ENCODE measurements around the gene FECH.
"Not testable (repeated sequence)": the region's sequence is repeated elsewhere in the genome, so short reads cannot be mapped to it uniquely, and the experiment has no call there.

FECH gene

GRCh38 chr18:57527556-57528229 is 58.8 kb downstream of the FECH start:
- no peak for DNase-seq

GRCh38 chr18:57523171-57523956 is 63.1 kb downstream of the FECH start:
- DNase-seq = no peak

GRCh38 chr18:57522348-57522747 is 64.2 kb downstream of the FECH start:
- not testable (repeated sequence) for DNase-seq

DNA sequence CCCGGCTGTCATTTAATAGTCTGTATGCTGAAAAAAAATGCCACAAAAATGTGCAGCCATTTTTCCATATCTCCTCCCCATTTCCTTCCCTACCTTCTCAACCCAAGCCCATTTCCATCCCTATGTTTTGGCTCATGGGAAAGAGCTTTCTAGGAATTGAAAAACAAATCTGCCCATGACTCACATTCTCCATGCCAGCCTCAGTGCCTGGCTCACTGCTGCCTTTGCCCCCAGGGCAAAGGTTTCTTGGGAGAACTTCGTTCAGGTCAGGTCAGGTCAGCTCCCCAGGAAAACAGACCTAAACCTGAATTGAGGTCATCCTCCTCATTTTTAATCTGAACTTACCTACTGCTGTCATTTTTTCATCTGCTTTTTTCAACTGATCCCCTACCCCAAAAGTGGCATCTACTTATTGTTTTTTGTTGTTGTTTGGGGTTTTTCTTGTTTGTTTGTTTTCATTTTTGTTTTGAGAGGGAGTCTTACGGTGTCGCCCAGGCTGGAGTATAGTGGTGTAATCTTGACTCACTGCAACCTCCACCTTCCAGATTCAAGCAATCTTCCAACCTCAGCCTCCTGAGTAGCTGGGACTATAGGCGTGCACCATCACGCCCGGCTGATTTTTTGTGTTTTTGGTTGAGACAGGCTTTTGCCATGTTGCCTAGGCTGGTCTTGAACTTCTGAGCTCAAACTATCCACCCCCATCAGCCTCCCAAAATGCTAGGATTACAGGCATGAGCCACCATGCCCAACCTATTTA is 66.7 kb downstream of the FECH start:
- no peak for DNase-seq

- DNase-seq = no peak
Measured at GRCh38 chr18:57518533-57518932, 68.0 kb downstream of the FECH start.

DNA sequence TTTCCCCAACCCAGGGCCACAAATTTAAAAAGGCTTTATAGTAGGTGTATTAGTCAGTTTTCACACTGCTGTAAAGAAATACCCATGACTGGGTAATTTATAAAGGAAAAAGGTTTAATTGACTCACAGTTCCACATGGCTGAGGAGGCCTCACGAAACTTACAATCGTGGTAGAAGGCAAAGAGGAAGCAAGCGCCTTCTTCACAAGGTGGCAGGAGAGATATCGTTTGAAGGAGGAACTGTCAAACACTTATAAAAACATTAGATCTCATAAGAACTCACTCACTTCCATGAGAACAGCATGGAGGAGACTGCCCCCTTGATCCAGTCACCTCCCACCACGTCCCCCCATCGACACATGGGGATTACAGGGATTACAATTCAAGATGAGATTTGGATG is 70.4 kb downstream of the FECH start:
- no peak for DNase-seq

DNA sequence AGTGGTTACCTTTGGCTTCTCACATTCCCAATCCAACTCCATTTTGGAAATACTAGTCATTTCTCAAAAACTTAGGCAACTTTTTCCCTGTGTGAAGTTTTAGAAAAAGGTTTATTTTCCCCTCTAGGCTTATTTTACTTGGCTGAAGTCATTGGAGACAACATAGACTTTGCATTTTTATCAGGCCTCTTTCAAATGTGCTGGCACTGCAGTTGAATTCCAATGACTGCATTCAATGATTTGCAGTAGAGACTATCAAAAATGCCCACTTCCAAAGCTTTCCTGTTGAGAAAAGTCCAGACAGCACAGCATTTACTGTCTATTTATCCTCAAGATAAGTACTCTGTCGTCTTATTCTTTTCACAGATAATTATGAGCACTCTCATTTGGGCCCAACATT is 81.3 kb downstream of the FECH start:
- DNase-seq = no peak

DNA sequence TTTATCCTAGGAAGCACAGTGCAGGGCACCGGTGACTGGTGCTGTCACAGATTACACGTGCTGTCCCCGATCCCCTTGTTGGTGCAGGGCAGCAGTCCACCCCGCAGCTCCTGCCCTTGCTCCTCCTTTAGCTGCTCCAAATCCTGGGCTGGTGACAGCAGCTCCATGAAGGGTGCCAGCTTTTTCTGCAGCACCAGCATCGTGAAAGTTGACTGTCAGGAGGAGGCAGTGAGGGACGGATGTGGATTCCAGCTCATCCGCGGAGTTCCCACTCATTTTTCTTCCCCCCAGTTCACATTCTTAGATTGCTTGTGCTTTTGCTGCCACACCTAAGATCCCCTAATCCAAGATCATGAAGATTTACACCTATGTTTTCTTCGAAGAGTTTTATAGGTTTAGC is 83.9 kb downstream of the FECH start:
- no peak for DNase-seq

GRCh38 chr18:57498682-57499256 is 87.7 kb downstream of the FECH start:
- no peak for DNase-seq

Measured in activated T-cell treated with anti-CD3 and anti-CD28 coated beads, Interleukin-2, amount 50 U/mL, for 1 hour (primary cell).